ENCODE measurements around the gene ARPC1B. TPM values are rescaled to one million over a fixed set of nuclear protein-coding genes. Genes with fewer than 3 reads are reported as not detected.

The ARPC1B gene
- total and polyA plus RNA-seq, 2 experiments from 2014 or later, result 485 to 599 TPM

DNA sequence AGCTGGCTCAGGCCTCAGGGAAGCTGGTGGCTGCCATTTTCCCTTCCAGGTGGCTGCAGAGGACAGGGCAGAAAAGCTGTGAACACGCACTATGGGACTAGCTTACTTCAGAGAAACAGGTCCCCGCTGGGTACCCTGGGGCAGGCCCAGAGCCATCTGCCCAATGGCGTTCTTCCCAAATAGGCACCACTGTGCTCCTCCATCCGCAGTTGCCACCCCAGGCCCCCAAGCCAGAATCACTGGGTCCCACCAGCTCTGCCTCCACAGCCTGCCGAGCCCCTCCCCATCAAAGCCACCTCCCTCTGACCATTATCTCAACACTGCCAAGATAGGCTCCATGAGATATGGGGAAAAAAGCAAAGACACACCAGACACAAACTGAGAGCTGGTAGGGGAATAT, 45.7 kb downstream of the ARPC1B start:
- Histone ChIP-seq H3K4me2 (ENCODE audit: unreplicated experiment) (no peak overlapping the region), H4K20me1 (ENCODE audit: insufficient read depth) (no peaks in the 10 kb centered on the region), H3K27me3 (replicated peaks; ENCODE audit: insufficient read depth) (no peaks in the 10 kb centered on the region), H3F3A (ENCODE audit: insufficient read depth) (peaks cover 17% of the 10 kb centered on the region), H3K9me2 (ENCODE audit: insufficient read depth) (no peaks in the 10 kb centered on the region), H3K4me3 (no peak overlapping the region), H3K9me3 (ENCODE audit: low read depth) (no peaks in the 10 kb centered on the region), H3K27ac (no peak overlapping the region), H3K79me2 (ENCODE audit: insufficient read depth) (peaks cover 31% of the 10 kb centered on the region), H2AFZ (no peak overlapping the region), H3K36me3 (ENCODE audit: low read depth) (peaks cover 39% of the 10 kb centered on the region), H3K9ac (no peak overlapping the region), H3K4me1 (ENCODE audit: insufficient read depth) (no peaks in the 10 kb centered on the region)
- 69 to 77% methylated on average over 4 of the region's 5 CpGs for WGBS, 2 experiments (ENCODE audit: low coverage in 1 of 2, low lambda C conversion rate in 2 of 2, missing lambda C conversion rate in 2 of 2)
- no peak for DNase-seq
- in situ Hi-C loops (cut with MboI), result no loop called here
- TF ChIP-seq EZH2 (IDR thresholded peaks at IDR 0.05; ENCODE audit: insufficient read depth, poor library complexity, severe bottlenecking), result no peak
- TF ChIP-seq EZH2phosphoT487 (IDR thresholded peaks at IDR 0.05; ENCODE audit: insufficient read depth, low read depth), result no peak

- Histone ChIP-seq H3K9ac (no peak overlapping the region), H3K4me3 (no peak overlapping the region), H3K4me2 (ENCODE audit: unreplicated experiment) (no peak overlapping the region), H3F3A (ENCODE audit: insufficient read depth) (peaks cover 16% of the 10 kb centered on the region), H3K79me2 (ENCODE audit: insufficient read depth) (peaks cover 28% of the 10 kb centered on the region), H3K36me3 (ENCODE audit: low read depth) (peaks cover 36% of the 10 kb centered on the region), H3K27me3 (replicated peaks; ENCODE audit: insufficient read depth) (no peaks in the 10 kb centered on the region), H3K27ac (no peak overlapping the region), H2AFZ (no peak overlapping the region), H4K20me1 (ENCODE audit: insufficient read depth) (no peaks in the 10 kb centered on the region), H3K4me1 (ENCODE audit: insufficient read depth) (no peaks in the 10 kb centered on the region), H3K9me3 (ENCODE audit: low read depth) (no peaks in the 10 kb centered on the region), H3K9me2 (ENCODE audit: insufficient read depth) (no peaks in the 10 kb centered on the region)
- no peak for TF ChIP-seq EZH2 (IDR thresholded peaks at IDR 0.05; ENCODE audit: insufficient read depth, poor library complexity, severe bottlenecking)
- TF ChIP-seq EZH2phosphoT487 (IDR thresholded peaks at IDR 0.05; ENCODE audit: insufficient read depth, low read depth), result no peak
- 68 to 69% methylated on average over 7 of the region's 7 CpGs for WGBS, 2 experiments (ENCODE audit: low coverage in 1 of 2, low lambda C conversion rate in 2 of 2, missing lambda C conversion rate in 2 of 2)
- in situ Hi-C loops (cut with MboI), result no loop called here
- DNase-seq, result no peak
Measured at GRCh38 chr7:99420986-99421385, 46.5 kb downstream of the ARPC1B start.

GRCh38 chr7:99422186-99422585, 47.7 kb downstream of the ARPC1B start:
- H3K36me3 ChIP-seq (ENCODE audit: low read depth), result peaks cover 24% of the 10 kb centered on the region; the same call in 1 of the 2 replicates
- H3K27ac ChIP-seq, result no peak overlapping the region
- H3K4me3 ChIP-seq, result no peak overlapping the region
- H3K27me3 ChIP-seq (replicated peaks; ENCODE audit: insufficient read depth), result no peaks in the 10 kb centered on the region
- TF ChIP-seq EZH2phosphoT487 (IDR thresholded peaks at IDR 0.05; ENCODE audit: insufficient read depth, low read depth), result no peak
- no peak for TF ChIP-seq EZH2 (IDR thresholded peaks at IDR 0.05; ENCODE audit: insufficient read depth, poor library complexity, severe bottlenecking)
- no peak for DNase-seq
- no peaks in the 10 kb centered on the region for H3K9me2 ChIP-seq (ENCODE audit: insufficient read depth)
- no peaks in the 10 kb centered on the region for H3K9me3 ChIP-seq (ENCODE audit: low read depth)
- H3K79me2 ChIP-seq (ENCODE audit: insufficient read depth), result peaks cover 16% of the 10 kb centered on the region; the same call in 1 of the 2 replicates
- no peak overlapping the region for H3K9ac ChIP-seq
- peaks cover 16% of the 10 kb centered on the region for H3F3A ChIP-seq (ENCODE audit: insufficient read depth)
- no peak overlapping the region for H3K4me2 ChIP-seq (ENCODE audit: unreplicated experiment)
- no peaks in the 10 kb centered on the region for H4K20me1 ChIP-seq (ENCODE audit: insufficient read depth)
- 84 to 87% methylated on average over 11 of the region's 11 CpGs for WGBS, 2 experiments (ENCODE audit: low coverage in 1 of 2, low lambda C conversion rate in 2 of 2, missing lambda C conversion rate in 2 of 2)
- no peak overlapping the region for H2AFZ ChIP-seq
- H3K4me1 ChIP-seq (ENCODE audit: insufficient read depth), result no peaks in the 10 kb centered on the region
- in situ Hi-C loops (cut with MboI), result no loop called here

DNA sequence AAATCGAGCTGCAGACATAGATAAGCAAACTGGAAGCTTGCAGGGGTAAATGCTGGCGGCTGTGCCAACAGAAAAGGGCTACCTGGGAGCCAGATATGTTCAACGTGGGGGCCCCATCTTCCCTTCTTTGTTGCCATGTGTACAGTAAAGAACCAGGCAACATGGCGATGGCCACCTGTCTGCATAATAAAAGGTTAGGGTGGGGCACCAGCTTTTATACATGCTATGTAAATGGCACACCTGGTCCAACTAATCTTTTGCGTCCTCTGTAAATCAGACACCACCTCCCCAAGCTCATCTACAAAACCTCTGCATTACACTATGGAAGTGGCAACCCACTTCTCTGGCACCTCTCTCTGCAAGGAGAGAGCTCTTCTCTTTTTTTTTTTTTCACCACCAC, 48.1 kb downstream of the ARPC1B start:
- Histone ChIP-seq H3K4me1 (ENCODE audit: insufficient read depth) (no peaks in the 10 kb centered on the region), H3K27me3 (replicated peaks; ENCODE audit: insufficient read depth) (no peaks in the 10 kb centered on the region), H3F3A (ENCODE audit: insufficient read depth) (peaks cover 16% of the 10 kb centered on the region), H3K27ac (no peak overlapping the region), H3K9ac (no peak overlapping the region), H3K36me3 (ENCODE audit: low read depth) (peaks cover 19% of the 10 kb centered on the region; the same call in 1 of the 2 replicates), H3K4me2 (ENCODE audit: unreplicated experiment) (no peak overlapping the region), H3K4me3 (no peak overlapping the region), H3K79me2 (ENCODE audit: insufficient read depth) (peaks cover 11% of the 10 kb centered on the region; the same call in 1 of the 2 replicates), H4K20me1 (ENCODE audit: insufficient read depth) (no peaks in the 10 kb centered on the region), H2AFZ (no peak overlapping the region), H3K9me3 (ENCODE audit: low read depth) (no peaks in the 10 kb centered on the region), H3K9me2 (ENCODE audit: insufficient read depth) (no peaks in the 10 kb centered on the region)
- in situ Hi-C loops (cut with MboI), result no loop called here
- WGBS, 2 experiments (ENCODE audit: low coverage in 1 of 2, low lambda C conversion rate in 2 of 2, missing lambda C conversion rate in 2 of 2), result 85 to 88% methylated on average over 5 of the region's 5 CpGs
- no peak for TF ChIP-seq EZH2phosphoT487 (IDR thresholded peaks at IDR 0.05; ENCODE audit: insufficient read depth, low read depth)
- no peak for TF ChIP-seq EZH2 (IDR thresholded peaks at IDR 0.05; ENCODE audit: insufficient read depth, poor library complexity, severe bottlenecking)
- no peak for DNase-seq
